Smooth muscle cell (in vitro differentiated cells): Measurements from ENCODE around the gene WFDC11. TPM values are rescaled to one million over a fixed set of nuclear protein-coding genes. Genes with fewer than 3 reads are reported as not detected.
"Not testable (repeated sequence)": the region's sequence is repeated elsewhere in the genome, so short reads cannot be mapped to it uniquely, and the experiment has no call there.

Experiments
- DNase-seq: peaks from one replicate; lab custom pipeline; 2025; ENCODE audit not compliant: unreplicated experiment; lab: John Stamatoyannopoulos, UW
- H2AFZ ChIP-seq: fragments of 200-600 bp; sonication (generic); 2 replicates; pipeline ENCODE4 v1.6.0; 2016; ENCODE audit warnings: antibody characterized with exemption, low read depth, mild to moderate bottlenecking
- H3F3A ChIP-seq: fragments of 200-600 bp; sonication (generic); 2 replicates; pipeline ENCODE4 v1.6.0; 2017; ENCODE audit warnings: antibody characterized with exemption, low read depth
- H3K27ac ChIP-seq: fragments of 200-600 bp; sonication (generic); 2 replicates; pipeline ENCODE4 v1.5.1; 2016; ENCODE audit warnings: low read depth, mild to moderate bottlenecking
- H3K27me3 ChIP-seq: fragments of 200-600 bp; sonication (generic); 2 replicates; pipeline ENCODE4 v1.6.1; 2016; ENCODE audit warnings: low read depth, mild to moderate bottlenecking
- H3K36me3 ChIP-seq: fragments of 200-600 bp; sonication (generic); 2 replicates; pipeline ENCODE4 v1.5.1; 2016; ENCODE audit warnings: low read depth
- H3K4me1 ChIP-seq: fragments of 200-600 bp; sonication (generic); 2 replicates; pipeline ENCODE4 v1.5.1; 2016; ENCODE audit warnings: low read depth
- H3K4me2 ChIP-seq: fragments of 200-600 bp; sonication (generic); 2 replicates; pipeline ENCODE4 v1.6.0; 2016; ENCODE audit warnings: mild to moderate bottlenecking
- H3K4me3 ChIP-seq: fragments of 200-600 bp; sonication (generic); 2 replicates; pipeline ENCODE4 v1.5.1; 2016; ENCODE audit warnings: mild to moderate bottlenecking
- H3K79me2 ChIP-seq: fragments of 200-600 bp; sonication (generic); 2 replicates; pipeline ENCODE4 v1.6.0; 2016; ENCODE audit warnings: low read depth, mild to moderate bottlenecking
- H3K9ac ChIP-seq: fragments of 200-600 bp; sonication (generic); 2 replicates; pipeline ENCODE4 v1.6.0; 2016; ENCODE audit warnings: low read depth
- H3K9me3 ChIP-seq: fragments of 200-600 bp; sonication (generic); replicated peaks from 2 replicates; pipeline ENCODE4 v1.5.1; 2016; ENCODE audit warnings: low read depth
- H4K20me1 ChIP-seq: fragments of 200-600 bp; sonication (generic); 2 replicates; pipeline ENCODE4 v1.6.0; 2016; ENCODE audit warnings: low read depth
- WGBS: methylation state at CpG from one replicate; pipeline ENCODE4 v1.1.7; 2016; ENCODE audit warnings: low lambda C conversion rate; 5-methylcytosine and 5-hydroxymethylcytosine counted together
- polyA plus RNA-seq: library from polyadenylated mRNA; unstranded; fragments of >200 nt; fragmentation: Nextera tagmentation; extraction: Ambion mirVana; gene quantifications from 2 replicates; pipeline ENCODE4 v1.2.1, GENCODE V29; 2016
- total RNA-seq: library from RNA; depleted of rRNA; stranded (reverse); fragments of >200 nt; gene quantifications from 2 replicates; pipeline ENCODE4 v1.2.3, GENCODE V29; 2014
- TF ChIP-seq, protein P1 (sequence below): fragments of 200-600 bp; sonication (generic); IDR thresholded peaks from 2 replicates; pipeline ENCODE4 v1.5.1; 2017; ENCODE audit warnings: borderline replicate concordance, mild to moderate bottlenecking, antibody characterized with exemption; ENCODE audit not compliant: insufficient read depth, poor library complexity, severe bottlenecking

Gene WFDC11
- not detected in 2 replicates for total RNA-seq
- not detected in 2 replicates for polyA plus RNA-seq

DNA sequence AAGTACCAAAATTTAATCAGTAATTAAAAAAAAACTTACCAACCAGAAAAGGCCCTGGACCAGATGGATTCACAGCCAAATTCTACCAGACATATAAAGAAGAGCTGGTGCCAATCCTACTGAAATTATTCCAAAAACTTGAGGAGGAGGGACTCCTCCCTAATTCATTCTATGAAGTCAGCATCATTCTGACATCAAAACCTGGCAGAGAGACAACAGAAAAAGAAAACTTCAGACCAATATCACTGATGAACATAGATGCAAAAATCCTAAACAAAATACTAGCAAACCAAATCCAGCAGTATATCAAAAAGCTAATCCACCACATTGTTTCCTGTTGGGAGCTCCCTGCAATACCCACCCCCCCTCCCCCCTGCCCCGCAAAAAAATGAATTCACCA is at the start of gene WFDC11:
WFDC11 (minus strand) TSS at position 101 of the 400 bp plus-strand sequence. CDS start 19,639 bp downstream, outside the sequence.
- Histone ChIP-seq H3K9me3 (no peaks in the 10 kb centered on the region), H3K4me1 (no peaks in the 10 kb centered on the region), H3K36me3 (no peaks in the 10 kb centered on the region), H3K4me3 (no peak within 1 kb of the TSS), H3K27me3 (no peaks in the 10 kb centered on the region), H4K20me1 (no peaks in the 10 kb centered on the region), H3K9ac (no peak within 1 kb of the TSS), H3K79me2 (no peaks in the 10 kb centered on the region), H3K27ac (no peak within 1 kb of the TSS), H3F3A (no peaks in the 10 kb centered on the region), H3K4me2 (no peak within 1 kb of the TSS), H2AFZ (no peak within 1 kb of the TSS)
- TF ChIP-seq, protein P1, sequence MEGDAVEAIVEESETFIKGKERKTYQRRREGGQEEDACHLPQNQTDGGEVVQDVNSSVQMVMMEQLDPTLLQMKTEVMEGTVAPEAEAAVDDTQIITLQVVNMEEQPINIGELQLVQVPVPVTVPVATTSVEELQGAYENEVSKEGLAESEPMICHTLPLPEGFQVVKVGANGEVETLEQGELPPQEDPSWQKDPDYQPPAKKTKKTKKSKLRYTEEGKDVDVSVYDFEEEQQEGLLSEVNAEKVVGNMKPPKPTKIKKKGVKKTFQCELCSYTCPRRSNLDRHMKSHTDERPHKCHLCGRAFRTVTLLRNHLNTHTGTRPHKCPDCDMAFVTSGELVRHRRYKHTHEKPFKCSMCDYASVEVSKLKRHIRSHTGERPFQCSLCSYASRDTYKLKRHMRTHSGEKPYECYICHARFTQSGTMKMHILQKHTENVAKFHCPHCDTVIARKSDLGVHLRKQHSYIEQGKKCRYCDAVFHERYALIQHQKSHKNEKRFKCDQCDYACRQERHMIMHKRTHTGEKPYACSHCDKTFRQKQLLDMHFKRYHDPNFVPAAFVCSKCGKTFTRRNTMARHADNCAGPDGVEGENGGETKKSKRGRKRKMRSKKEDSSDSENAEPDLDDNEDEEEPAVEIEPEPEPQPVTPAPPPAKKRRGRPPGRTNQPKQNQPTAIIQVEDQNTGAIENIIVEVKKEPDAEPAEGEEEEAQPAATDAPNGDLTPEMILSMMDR: no peak
- DNase-seq: no peak
- 100% methylated on average over 1 of the region's 1 CpG for WGBS

DNA sequence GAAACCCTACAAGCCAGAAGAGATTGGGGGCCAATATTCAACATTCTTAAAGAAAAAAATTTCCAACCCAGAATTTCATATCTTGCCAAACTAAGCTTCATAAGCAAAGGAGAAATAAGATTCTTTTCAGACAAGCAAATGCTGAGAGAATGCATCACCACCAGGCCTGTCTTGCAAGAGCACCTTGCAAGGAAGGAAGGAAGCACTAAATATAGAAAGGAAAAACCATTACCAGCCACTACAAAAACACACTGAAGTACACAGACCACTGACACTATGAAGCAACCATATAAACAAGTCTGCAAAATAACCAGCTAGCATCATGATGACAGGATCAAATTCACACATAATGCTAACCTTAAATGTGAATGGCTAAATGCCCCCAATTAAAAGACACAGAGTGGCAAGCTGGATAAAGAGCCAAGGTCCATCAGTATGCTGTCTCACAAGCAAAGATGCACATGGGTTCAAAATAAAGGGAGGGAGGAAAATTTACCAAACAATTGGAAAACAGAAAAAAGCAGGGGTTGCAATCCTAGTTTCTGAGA is 46.2 kb upstream of the WFDC11 start:
- not testable (repeated sequence) for H3K9me3 ChIP-seq, H3K4me2 ChIP-seq, H3K9ac ChIP-seq, H3K27me3 ChIP-seq, H4K20me1 ChIP-seq, H3F3A ChIP-seq, H3K79me2 ChIP-seq, H3K4me3 ChIP-seq, DNase-seq, H2AFZ ChIP-seq, H3K4me1 ChIP-seq, H3K27ac ChIP-seq, H3K36me3 ChIP-seq

DNA sequence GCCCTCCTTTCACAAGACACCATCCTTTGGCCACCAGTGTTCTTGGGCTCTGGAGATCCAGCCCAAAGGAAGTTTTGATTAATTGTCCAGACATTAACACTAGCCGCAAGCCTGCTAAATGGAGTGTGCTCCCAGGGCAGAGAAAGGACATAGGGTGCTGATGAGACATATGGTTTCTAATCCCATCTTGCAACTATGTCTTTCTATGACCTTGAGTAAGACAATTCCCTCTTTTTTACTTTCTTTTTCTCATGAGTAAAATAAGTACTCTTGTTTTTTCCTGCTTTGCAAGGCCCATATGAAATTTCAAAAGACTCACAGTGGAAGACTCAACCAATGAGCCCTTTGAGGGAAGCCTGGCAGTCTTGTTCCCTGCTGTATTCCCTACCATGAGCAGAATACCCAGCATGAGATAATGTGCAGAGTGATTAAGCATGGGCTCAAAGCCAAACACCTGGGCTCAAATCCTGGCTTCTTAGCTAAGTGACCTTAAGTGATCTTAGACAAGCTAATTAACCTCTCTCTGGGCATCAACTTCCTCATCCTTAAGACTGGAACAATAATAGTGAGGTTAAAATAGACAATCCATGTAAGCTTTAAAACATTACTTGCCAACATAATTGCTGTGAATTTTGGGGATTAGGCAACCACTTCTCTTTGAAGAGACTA is 35.1 kb upstream of the WFDC11 start, which contains the start of gene WFDC10B:
WFDC10B (minus strand) TSS at position 51 of the 669 bp plus-strand sequence. CDS start 19,027 bp downstream, outside the sequence.
- no peaks in the 10 kb centered on the region for H3K79me2 ChIP-seq
- TF ChIP-seq, protein P1: no peak
- no peak within 1 kb of the TSS for H2AFZ ChIP-seq
- 100% methylated on average over 1 of the region's 1 CpG for WGBS
- H3K4me2 ChIP-seq: no peak within 1 kb of the TSS
- no peaks in the 10 kb centered on the region for H3K27me3 ChIP-seq
- DNase-seq: no peak
- H3K9ac ChIP-seq: no peak within 1 kb of the TSS
- no peaks in the 10 kb centered on the region for H3K4me1 ChIP-seq
- H3K4me3 ChIP-seq: no peak within 1 kb of the TSS
- no peak within 1 kb of the TSS for H3K27ac ChIP-seq
- no peaks in the 10 kb centered on the region for H3F3A ChIP-seq
- no peaks in the 10 kb centered on the region for H4K20me1 ChIP-seq
- no peaks in the 10 kb centered on the region for H3K36me3 ChIP-seq
- H3K9me3 ChIP-seq: no peaks in the 10 kb centered on the region

DNA sequence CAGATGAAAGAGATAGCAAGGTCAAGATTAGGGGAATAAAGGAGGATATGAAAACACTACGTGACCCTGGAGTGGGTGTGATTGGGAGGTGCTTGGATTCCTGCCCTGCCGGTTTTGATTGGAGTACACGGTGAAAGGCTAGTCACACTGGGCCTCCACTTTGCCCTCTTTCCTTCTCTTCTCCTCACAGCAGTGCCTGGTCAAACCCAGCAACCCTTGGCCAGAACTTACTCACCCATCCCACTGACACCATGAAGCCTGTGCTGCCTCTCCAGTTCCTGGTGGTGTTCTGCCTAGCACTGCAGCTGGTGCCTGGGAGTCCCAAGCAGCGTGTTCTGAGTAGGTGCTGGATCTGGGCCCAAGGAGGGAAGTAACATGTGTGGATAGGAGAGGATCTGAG is 31.8 kb upstream of the WFDC11 start, which contains the start of gene WFDC13:
WFDC13 (plus strand) TSS at position 166 of the 400 bp plus-strand sequence; CDS start at position 252, 86 bp downstream.
- no peak within 1 kb of the TSS for H3K9ac ChIP-seq
- H3K27me3 ChIP-seq: no peaks in the 10 kb centered on the region
- WGBS: 92% methylated on average over 4 of the region's 4 CpGs
- H4K20me1 ChIP-seq: no peaks in the 10 kb centered on the region
- H3K36me3 ChIP-seq: no peaks in the 10 kb centered on the region
- no peak for DNase-seq
- no peak within 1 kb of the TSS for H3K27ac ChIP-seq
- no peak within 1 kb of the TSS for H2AFZ ChIP-seq
- TF ChIP-seq, protein P1: no peak
- no peaks in the 10 kb centered on the region for H3K4me1 ChIP-seq
- H3K4me2 ChIP-seq: no peak within 1 kb of the TSS
- no peaks in the 10 kb centered on the region for H3K9me3 ChIP-seq
- no peak within 1 kb of the TSS for H3K4me3 ChIP-seq
- H3F3A ChIP-seq: no peaks in the 10 kb centered on the region
- no peaks in the 10 kb centered on the region for H3K79me2 ChIP-seq
